ENCODE data around the gene CAMK2D.

DNA sequence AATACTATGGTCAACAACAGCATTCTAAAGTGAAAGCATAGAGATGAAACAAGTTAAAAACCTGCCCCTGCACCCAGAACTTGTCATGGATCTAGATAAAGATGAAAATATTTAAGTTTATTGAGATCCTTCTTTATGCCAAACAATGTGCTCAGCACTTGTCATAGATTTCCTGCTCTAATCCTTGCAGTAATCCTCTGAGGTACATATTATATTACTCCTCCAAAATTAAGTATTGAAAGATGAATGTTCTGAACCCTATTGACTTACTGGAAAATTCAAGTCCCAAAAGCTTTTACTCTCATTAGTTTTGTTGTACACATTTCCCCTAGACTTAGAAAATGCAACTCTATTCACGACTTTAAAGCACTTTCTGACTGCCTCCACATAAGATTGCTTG lies 35.6 kb downstream of the CAMK2D start:
- TF ChIP-seq POLR2AphosphoS5 (IDR thresholded peaks at IDR 0.05; ENCODE audit: low read depth, low read length), result no peak
- no peak for TF ChIP-seq TAF1 (IDR thresholded peaks at IDR 0.05; ENCODE audit: low read depth, low read length)
- TF ChIP-seq SPI1 (IDR thresholded peaks at IDR 0.05; ENCODE audit: low read depth, low read length), result no peak
